HG03060 (cell line): ENCODE measurements around the gene WNT7A.

ENCODE experiments used
- ATAC-seq: cut with Tn5 transposase; IDR thresholded peaks from one replicate; pipeline ENCODE4 v1.9.1; 2021; ENCODE audit warnings: low read depth, moderate number of reproducible peaks; ENCODE audit not compliant: unreplicated experiment

WNT7A gene

DNA sequence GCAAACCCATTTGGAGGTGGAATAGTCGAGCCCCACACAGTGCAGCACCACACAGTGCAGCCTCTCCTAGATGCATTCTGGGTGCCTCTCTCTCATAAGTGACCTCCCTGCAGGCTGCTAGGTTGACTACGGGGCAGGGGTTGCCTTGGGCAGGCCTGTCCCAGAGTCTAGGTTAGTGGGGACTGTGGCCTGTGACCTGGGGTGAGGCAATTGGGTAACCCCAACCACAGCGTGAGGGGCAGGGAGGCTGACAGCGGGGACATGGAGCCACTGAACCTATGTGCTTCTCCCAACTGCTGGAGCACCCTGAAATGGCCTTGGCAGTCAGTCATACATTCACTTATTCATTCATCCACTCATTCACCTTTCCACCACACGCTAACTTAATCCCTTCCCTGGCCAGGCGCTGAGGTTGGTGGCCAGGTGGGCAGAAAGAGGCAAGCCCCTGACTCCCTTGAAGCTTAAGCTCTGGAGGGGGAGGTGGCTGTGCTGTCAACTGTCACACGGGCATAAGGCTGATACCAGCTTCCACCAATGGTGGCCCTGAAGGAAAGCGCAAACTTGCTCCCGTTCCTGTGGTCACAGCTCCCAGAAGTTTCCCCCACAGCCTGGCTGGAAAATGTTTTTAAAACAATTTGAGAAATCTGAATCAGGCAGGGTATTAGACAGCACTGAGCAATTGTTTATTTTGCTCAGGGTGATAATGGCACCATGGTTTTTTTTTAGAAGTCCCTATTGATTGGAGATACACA is 46.2 kb downstream of the WNT7A start:
- no peak for ATAC-seq

DNA sequence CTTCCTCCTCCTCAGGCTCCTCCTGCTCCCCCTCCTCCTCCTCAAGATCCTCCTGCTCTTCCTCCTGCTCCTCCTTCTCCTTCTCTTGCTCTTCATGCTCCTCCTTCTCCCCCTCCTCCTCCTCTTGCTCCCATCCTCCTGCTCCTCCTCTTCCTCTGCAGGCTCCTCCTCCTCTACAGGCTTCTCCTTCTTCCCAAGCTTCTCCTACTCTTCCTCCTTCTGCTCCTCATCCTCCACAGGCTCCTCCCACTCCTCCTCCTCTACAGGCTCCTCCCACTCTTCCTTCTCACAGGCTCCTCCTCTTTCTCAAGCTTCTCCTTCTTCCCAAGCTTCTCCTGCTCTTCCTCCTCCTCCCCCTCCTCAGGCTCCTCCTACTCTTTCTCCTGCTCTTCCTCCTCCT is 47.7 kb downstream of the WNT7A start:
- ATAC-seq = no peak

DNA sequence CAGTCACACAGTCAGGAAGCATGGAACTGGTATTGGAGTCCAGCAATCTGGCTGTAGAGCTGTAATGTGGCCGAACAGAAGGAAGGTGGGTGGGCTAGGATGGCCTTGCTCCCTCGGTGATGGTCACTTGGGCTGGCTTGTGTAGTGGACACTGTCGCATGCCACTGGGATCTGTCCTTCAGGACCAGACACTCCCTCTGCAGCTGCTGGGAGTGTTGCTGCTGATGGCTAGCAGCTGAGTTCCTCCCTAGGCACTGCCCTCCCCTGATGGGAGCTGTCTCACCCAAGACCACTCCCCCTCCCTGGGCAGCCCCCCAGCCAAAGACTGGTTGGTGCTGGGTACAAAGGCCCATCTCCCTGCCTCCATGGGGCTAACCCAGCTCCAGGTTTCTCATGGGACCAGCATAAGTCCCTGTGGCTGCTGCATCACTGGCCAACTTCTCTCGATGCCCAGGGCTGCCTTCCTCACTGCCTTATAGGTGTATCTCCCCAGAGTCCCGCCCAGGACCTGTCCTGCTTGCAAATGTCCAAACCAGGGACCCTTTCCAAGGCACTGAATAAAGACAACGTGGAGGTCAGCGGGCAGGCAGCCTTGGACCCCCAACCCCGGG is 48.4 kb downstream of the WNT7A start:
- ATAC-seq = no peak

DNA sequence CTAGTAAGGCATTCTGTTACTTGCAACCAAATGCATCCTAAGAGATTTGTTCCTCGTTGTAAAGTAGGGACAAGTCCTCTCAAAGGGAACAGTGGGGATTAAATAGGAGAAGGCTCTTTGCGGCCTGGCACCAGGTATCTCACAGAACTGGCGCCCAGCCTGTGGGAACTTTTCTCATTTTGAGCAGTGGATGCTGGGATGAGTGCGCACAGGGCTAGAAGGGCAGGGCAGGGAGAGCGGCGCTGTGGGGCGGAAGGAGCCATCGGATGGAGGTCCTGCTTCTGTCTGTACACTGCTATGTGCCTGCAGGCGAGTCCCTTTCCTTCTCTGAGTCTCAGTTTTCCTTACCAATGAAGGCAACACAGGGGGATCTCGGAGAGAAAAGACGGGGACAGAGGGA is 50.6 kb downstream of the WNT7A start:
- no peak for ATAC-seq

DNA sequence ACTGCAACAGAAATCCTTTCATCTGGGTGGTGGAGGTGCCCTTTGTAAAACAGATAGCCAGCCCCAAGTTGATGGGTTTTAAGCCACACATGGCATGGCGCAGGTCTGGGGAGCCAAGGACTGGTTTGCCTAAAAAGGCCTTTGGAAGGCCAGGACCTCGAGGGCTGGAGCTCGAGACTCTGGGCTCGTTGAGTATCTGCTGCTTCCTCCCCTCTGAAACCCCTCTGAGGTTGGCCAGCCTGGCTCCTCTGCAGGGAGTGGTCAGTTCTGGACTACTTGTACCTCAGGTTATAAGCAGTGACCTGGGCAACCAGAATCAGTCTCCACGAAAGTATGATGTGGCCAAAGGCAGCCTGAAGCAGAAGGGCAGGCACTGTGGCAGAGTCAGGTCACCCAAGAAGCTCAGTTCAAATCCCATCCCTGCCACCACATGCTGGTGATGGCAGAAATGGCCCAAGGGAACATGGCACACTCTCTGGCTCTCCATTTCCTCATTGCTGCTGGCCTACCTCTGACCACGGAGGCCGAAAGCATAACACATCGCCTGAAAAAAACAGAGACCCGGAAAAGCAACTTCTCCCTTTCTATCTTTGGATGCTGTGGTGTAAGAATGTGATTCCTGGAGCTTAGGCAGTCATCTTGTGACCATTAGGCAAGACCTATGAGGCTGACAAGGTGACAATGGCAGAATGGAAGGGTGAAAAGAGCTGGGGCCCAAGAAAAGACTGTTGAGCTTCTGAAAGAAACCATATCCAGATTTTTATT is 51.2 kb downstream of the WNT7A start:
- ATAC-seq = no peak

DNA sequence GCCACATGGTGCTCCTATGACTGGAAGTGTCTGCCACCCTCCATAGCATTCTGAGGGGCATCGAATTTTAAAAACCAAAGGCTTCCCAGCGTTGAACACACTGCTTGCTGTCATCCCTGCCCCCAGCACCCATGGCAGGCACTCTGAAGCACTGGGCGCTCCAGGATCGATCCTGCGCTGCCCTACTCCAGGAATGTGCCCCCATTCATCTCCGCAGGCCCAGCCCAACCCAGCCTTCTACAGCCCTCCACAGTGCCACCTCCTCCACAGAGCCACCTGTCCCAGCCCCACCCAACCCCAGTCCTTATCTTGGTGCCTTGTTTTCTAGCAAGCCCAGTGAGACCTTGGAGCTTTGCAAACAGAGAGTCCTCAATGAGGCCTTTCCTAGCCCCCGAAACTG is 52.2 kb downstream of the WNT7A start:
- ATAC-seq = no peak

DNA sequence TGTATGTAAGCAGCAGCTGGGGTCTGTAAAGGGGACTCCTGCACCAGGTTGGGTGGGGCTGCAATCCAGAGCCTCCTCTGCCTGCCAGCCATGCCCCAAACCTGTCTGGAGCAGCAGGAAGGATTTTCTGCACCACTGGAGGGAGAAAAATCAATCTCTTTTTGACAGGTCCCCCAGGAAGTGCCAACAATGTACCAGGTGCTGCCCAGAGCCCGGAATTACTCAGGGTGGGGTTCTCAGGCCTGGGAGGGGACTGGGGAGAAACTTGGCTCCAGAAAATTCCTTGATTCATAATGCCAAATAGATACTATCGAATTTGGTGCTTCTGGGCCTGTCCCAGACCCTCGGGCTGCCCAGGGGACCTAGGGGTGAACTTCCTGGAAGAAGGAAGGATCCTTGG is 52.6 kb downstream of the WNT7A start:
- ATAC-seq = no peak

DNA sequence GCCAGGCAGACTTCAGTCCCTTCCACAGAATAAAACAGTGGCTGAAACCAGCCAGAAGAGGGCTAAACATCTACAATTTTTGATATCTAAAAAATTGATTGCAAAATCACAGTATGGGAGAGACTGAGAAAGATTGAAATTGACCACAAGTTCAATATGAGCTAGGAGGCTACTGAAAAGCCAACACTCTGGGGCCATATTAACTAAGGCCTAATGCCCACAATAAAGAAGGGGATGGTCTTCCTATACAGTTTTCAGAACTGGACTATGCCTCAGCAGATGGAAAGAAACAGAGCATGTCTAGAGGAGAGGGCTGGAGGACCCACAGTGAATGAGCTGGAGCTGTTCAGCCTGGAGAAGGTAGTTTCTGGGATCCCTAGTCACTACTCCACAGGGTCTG is 53.2 kb downstream of the WNT7A start:
- no peak for ATAC-seq

DNA sequence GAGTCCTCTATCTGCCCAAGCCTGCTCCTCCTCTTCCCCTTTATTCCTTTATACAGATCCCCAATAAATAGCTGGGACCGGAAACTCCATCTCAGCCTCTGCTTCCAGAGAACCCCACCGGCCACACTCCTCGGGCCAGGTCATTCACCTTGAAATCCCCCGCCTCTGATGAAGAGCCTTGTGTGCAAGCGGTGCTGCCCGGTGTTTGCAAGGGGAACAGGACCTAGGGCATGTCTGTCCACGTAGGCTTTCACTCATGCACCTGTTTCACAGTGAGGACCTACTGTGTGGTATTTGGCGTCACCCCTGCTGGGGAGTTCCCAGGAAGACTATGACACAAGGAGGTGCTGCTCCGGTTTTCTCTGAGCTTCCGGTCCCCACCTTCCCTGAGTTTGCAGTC is 54.0 kb downstream of the WNT7A start:
- no peak for ATAC-seq

DNA sequence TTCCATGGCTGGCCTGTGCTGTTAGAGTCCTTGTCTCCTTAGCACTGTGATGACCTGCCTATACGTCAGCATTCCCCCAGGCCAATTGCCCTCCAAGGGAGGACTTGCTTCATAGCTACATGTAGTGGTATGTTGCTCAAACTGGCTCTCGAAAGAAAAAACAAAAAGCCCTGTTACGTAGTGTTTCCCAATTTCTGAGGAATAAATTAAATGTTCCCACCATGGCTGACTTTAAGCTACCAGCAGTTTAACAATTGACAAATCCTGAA is 54.6 kb downstream of the WNT7A start:
- no peak for ATAC-seq

DNA sequence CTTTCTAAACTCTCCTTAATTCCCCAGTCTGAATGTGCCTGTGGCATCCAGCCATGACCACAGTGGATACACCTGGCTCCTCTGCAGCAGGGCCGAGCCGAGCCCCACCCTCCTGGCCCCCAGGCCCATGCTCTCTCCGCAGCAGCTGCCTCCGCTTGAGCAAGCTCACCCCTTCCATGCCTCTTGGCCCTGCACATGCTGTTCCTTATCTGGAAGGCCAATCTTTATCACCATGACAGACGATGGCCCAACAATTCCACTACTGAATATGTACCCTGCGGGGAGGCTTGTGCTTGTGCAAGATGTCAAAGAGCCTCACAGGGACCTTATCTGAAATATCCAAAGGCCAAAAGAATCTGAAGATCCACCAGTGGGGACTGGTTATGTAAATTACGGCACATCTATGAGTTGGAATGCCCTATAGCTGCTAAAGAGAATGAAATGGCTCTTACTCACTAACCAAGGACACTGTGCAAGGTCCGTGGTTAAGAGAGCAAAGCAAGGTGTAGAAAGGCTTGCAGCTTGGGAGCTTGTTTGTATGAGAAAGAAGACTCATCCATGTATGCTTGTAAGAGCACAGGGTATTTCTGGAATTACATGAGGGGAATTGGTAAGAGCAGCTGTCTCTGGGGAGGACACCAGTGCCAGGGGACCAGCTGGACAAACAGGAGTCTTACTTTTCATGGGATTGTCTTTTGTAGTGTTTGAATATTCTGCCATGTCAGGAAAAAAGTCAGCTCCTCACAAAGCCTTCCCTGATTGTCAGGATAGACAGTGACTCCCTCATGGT is 55.2 kb downstream of the WNT7A start:
- no peak for ATAC-seq

DNA sequence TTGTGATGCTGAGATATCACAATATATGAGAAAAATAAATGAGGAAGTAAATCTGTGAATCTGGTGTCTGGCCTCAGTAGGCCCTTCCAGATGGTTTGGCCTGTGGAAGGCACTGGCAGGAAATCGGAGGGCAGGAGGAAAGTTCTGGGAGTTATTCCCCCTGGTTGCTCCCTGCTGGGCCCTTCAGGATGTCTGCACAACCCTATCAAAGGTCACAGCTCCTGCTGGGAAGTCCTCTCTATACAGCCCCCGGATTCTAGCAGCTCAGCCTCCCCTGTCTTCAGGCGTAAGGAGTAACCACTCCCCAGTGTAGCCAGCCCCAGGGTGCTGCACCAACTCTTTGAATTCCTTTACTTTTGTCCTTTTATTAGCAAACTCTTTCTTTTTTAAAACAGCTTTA is 56.2 kb downstream of the WNT7A start:
- no peak for ATAC-seq

DNA sequence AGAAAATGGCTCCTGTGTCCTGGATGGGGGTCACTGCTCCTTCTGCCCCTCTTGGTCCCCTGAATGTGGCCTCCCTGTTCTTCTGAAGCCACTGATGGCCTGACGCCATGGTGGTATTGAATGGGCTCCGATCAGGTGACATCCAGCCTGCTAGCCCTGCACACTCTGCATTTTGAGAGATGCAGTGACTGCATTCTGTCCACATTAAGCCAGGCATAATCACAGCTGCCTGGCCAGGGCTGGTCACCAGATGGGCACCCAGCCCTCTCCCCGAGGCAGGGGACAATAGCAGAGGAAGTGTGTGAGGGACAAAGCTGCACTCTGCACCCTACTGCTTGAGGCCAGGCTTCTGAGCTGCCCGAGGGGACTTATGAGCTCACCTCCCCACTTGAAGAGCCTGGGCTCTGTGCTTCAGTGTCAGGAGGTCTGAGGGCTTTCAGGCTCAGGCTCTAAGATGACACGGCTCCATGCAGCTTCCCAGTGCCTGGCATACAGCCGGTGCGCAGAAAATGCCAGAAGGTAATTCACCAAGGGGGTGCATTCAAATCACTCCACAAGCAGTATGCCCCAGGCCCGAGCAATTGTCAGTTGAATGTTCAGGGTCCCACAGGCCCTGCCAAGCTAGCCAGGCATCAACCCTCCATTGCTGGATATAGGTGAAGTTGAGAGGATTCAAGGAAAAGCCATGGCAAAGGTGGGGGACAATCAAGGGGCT is 56.8 kb downstream of the WNT7A start:
- ATAC-seq = no peak

DNA sequence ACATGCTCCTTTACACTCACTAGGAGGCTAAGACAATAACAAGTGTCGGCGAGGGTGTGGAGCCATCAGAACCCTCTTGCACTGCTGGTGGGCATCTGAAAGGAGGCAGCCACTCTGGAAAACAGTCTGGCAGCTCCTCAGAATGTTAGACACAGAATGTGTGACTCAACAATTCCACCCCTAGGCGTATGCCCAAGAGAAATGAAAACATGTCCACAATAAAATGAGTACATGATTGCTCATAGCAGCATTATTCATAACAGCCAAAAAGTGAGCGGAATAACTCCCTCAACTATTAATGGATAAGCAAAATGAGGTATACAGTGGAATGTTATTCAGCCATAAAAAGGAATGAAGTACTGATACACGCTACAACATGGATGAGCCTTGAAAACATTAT is 57.8 kb downstream of the WNT7A start:
- no peak for ATAC-seq

DNA sequence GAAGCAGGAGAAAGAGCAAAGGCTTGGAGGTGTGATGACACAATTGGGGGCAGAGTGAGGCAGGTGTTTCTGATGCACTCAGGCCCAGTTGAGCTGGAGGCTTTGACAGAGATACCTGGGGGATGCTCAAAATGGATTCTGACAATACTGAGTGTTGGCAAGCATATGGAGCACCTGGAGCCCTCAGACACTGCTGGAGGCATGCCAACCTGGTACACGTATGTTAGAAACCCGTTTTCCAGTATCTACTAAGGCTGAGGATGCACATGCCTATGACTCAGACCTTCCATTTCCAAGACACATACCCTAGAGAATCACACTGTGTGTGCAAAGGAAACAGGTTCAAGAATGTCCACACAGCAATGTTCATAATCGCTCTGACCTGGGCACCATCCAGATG is 58.7 kb downstream of the WNT7A start:
- ATAC-seq = no peak

DNA sequence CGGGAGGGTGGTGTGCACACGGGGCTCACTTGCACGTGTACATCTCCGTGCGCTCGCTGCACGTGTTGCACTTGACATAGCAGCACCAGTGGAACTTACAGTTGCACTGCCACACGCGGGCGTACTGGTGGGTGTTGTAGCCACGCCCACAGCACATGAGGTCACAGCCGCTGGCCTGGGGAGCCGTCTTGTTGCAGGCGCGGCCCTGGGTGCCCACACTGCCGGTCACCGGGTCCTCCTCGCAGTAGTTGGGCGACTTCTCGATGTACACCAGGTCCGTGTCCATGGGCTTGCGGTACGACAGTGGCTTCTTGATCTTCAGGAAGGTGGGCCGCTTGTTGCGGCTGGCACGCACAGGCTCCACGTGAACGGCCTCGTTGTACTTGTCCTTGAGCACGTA is 61.0 kb downstream of the WNT7A start:
- no peak for ATAC-seq

DNA sequence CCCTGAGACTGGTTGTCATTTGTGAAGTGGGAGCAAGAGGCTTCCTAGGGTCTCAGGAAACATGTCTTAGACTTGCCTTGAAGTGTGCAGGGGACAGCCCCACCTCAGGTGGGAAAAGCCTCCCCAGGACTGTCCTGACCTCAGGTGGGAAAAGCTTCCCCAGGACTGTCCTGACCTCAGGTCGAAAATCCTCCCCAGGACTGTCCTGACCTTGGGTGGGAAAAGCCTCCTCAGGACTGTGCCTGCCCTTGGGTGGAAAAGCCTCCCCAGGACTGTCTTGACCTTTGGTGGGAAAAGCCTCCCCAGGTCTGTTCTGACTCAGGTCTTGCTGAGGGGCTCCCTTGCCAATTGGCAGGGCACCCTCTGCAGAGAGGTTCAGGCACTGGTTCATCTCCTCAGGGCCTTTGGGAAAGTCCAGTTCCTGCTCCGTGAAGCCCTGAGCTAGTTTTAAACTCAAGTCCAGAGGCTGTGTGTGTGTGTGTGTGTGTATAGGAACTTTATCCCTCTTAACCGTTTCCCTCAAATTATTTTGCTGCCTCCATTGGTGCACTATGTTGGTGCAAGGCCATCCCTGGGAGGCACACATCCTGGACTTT is 64.7 kb downstream of the WNT7A start:
- ATAC-seq = no peak

DNA sequence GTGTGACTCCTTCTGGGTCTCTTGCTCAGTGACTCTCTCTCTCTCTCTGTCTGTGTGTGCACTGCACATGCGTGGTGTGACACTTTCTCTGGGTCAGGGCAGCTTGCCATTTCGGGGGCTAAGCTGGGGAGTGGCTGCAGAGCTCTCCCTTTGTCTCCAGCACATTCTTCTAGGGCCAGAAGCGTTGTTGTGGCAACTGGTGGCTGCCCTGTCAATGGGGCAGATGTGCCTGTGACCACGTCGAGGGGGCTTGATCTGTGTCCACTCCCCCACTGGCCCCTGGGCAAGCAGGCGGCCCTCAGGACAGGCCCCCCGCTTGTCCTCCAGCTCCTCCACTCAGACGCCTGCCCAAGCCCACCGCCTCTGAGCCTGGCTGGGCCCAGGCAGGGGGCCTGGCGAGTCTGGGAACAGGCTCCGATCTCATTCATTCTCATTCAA is 67.8 kb downstream of the WNT7A start:
- no peak for ATAC-seq

DNA sequence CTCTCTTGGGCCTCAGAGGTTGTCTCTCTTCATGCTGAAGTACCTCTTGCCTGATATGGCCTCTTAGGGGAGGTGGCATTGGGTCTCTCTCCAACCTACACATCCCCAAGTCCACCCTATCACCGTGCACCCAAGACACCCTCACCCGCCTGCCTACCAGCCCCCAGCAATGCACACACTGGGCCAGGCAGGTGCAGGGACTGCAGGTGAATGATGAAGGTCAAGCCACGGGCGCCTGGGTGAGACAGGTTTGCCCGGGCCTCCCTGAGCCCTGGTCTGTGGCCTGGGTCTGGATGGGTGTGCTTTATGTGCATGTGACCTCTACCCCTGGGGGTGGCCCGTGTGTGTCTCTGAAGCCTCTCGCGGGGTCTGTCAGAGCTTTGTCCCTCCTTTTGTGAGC is 68.3 kb downstream of the WNT7A start:
- no peak for ATAC-seq

DNA sequence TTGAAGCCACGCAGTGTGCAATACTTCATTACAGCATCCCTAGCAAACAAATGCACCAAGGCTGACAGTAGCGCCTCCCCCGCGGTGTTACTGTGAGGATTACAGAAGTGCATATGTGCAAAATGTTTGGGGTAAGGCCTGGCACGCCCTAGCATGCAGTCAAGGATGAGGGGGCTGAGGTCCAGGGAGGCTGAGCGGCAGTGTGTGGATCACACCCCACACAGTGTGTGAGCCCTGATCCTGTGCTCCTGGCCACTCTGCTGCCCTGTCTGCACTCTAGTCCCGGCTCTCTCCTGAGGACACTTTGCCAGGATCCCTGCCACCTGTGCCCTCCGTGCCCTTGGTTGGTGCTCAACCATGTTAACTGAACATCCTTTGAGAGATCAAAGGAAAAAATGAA is 71.3 kb downstream of the WNT7A start:
- no peak for ATAC-seq
